ENCODE measurements around the gene ERAP2. TPM values are rescaled to one million over a fixed set of nuclear protein-coding genes. Genes with fewer than 3 reads are reported as not detected.

The ERAP2 gene
- total RNA-seq, 2 experiments from 2014 or later, result 43.0 to 44.5 TPM

GRCh38 chr5:96952118-96952750 lies 75.9 kb downstream of the ERAP2 start:
- Mint-ChIP-seq H3K4me1 (ENCODE audit: low read depth) (peaks cover 83% of the 10 kb centered on the region), H3K27me3 (no peaks in the 10 kb centered on the region), H3K27ac (peak overlapping the region; percentile 50), H3K36me3 (ENCODE audit: low read depth) (peaks cover 26% of the 10 kb centered on the region), H3K4me3 (no peak overlapping the region), H3K9me3 (peaks cover 13% of the 10 kb centered on the region)
- ChIA-PET POLR2A (interaction anchor here (1.2 kb wide), 1 partner anchor 22 kb away, joined by 4 read pairs; no protein-coding TSS in a partner anchor), CTCF (interaction anchor here (1.1 to 1.4 kb wide), 2 partner anchors 15 to 42 kb away, joined by 3 to 4 read pairs; no protein-coding TSS in a partner anchor)
- DNase-seq (no peak), ATAC-seq (no peak)
- no peak for TF ChIP-seq CTCF (IDR thresholded peaks at IDR 0.05)
- intact Hi-C loops (cut with micrococcal nuclease), result no loop called here

GRCh38 chr5:96952974-96953730 lies 76.9 kb downstream of the ERAP2 start:
- Mint-ChIP-seq H3K27ac (peak overlapping the region; percentile 65), H3K27me3 (no peaks in the 10 kb centered on the region)
- CTCF ChIA-PET, result interaction anchor here (1.1 to 1.4 kb wide), 2 partner anchors 14 to 41 kb away, joined by 3 to 4 read pairs; no protein-coding TSS in a partner anchor

GRCh38 chr5:96957254-96958049 lies 81.2 kb downstream of the ERAP2 start:
- Mint-ChIP-seq H3K4me1 (ENCODE audit: low read depth) (peaks cover 81% of the 10 kb centered on the region), H3K36me3 (ENCODE audit: low read depth) (peaks cover 12% of the 10 kb centered on the region), H3K9me3 (no peaks in the 10 kb centered on the region), H3K27ac (peak overlapping the region; percentile 93), H3K4me3 (peak overlapping the region; percentile 69), H3K27me3 (no peaks in the 10 kb centered on the region)
- ChIA-PET CTCF (interaction anchor here (0.6 to 2.7 kb wide), 7 partner anchors 9 to 88 kb away, joined by 3 to 15 read pairs (median 4); partner anchors contain the start of gene ERAP2), POLR2A (interaction anchor here (0.7 to 2.4 kb wide), 11 partner anchors 9 to 150 kb away, joined by 3 to 18 read pairs (median 3); partner anchors contain the start of genes ERAP2 and LNPEP)
- no peak for TF ChIP-seq CTCF (IDR thresholded peaks at IDR 0.05)
- ATAC-seq (peak; percentile 81), DNase-seq (peak; percentile 80)
- intact Hi-C loops (cut with micrococcal nuclease), result no loop called here

More at GRCh38 chr5:96952974-96953730, 76.9 kb downstream of the ERAP2 start:
- ATAC-seq (no peak), DNase-seq (no peak)
- H3K4me3 Mint-ChIP-seq, result no peak overlapping the region
- peaks cover 13% of the 10 kb centered on the region for H3K9me3 Mint-ChIP-seq
- H3K4me1 Mint-ChIP-seq (ENCODE audit: low read depth), result peaks cover 88% of the 10 kb centered on the region
- POLR2A ChIA-PET, result interaction anchor here (1.2 kb wide), 1 partner anchor 21 kb away, joined by 4 read pairs; no protein-coding TSS in a partner anchor
- intact Hi-C loops (cut with micrococcal nuclease), result no loop called here
- peaks cover 26% of the 10 kb centered on the region for H3K36me3 Mint-ChIP-seq (ENCODE audit: low read depth)
- no peak for TF ChIP-seq CTCF (IDR thresholded peaks at IDR 0.05)

- Mint-ChIP-seq H3K4me3 (peak overlapping the region; percentile 69), H3K9me3 (no peaks in the 10 kb centered on the region), H3K27ac (peak overlapping the region; percentile 93), H3K4me1 (ENCODE audit: low read depth) (peaks cover 81% of the 10 kb centered on the region), H3K36me3 (ENCODE audit: low read depth) (peaks cover 12% of the 10 kb centered on the region), H3K27me3 (no peaks in the 10 kb centered on the region)
- DNase-seq (no peak), ATAC-seq (no peak)
- CTCF ChIA-PET, result interaction anchor here (0.9 to 2.7 kb wide), 2 partner anchors 23 to 90 kb away, joined by 4 to 15 read pairs; partner anchors contain the start of gene LNPEP
- no peak for TF ChIP-seq CTCF (IDR thresholded peaks at IDR 0.05)
- intact Hi-C loops (cut with micrococcal nuclease), result no loop called here
- POLR2A ChIA-PET, result interaction anchor here (0.6 to 2.4 kb wide), 3 partner anchors 22 to 83 kb away, joined by 3 to 18 read pairs (median 4); partner anchors contain the start of genes ERAP2 and LNPEP
Observed at GRCh38 chr5:96958977-96959376, 82.7 kb downstream of the ERAP2 start.

Measured in activated CD8-positive, alpha-beta T cell treated with anti-CD3 and anti-CD28 coated beads for 36 hours (primary cell).